ENCODE data around the gene NXPE3. TPM values are rescaled to one million over a fixed set of nuclear protein-coding genes. Genes with fewer than 3 reads are reported as not detected.
"Not testable (repeated sequence)": the region's sequence is repeated elsewhere in the genome, so short reads cannot be mapped to it uniquely, and the experiment has no call there.

NXPE3 gene
- polyA plus RNA-seq, 1 donor (not counting 4 experiments of a cell fraction or from before 2014, with no cell fraction given), result 16.8 TPM

GRCh38 chr3:101753386-101754113 lies 25.5 kb upstream of the NXPE3 start:
- H3K4me3 ChIP-seq (ENCODE audit: control insufficient read depth in 2 of 3, extremely low read depth in 1 of 3, insufficient read depth in 2 of 3, low read depth in 1 of 3, low read length in 3 of 3); H3K9ac ChIP-seq (ENCODE audit: control insufficient read depth, extremely low read depth, insufficient read depth, low read length); H3K9me1 ChIP-seq (ENCODE audit: control insufficient read depth, extremely low read depth, insufficient read depth, low read length); H3K9me3 ChIP-seq (ENCODE audit: control insufficient read depth, low read depth, low read length); H3K4me1 ChIP-seq (ENCODE audit: control insufficient read depth, extremely low read depth, insufficient read depth, low read length); H3K27ac ChIP-seq (ENCODE audit: control insufficient read depth, insufficient read depth, low read length); H3K27me3 ChIP-seq (ENCODE audit: control insufficient read depth, extremely low read depth, insufficient read depth, low read length); DNase-seq (ENCODE audit: low read depth, low spot score); dilution Hi-C loops (cut with MboI; ENCODE audit: extremely low pct_ligation_motif_present, low sequenced_read_pairs); H2AFZ ChIP-seq (ENCODE audit: control insufficient read depth, low read length); H3K4me2 ChIP-seq (ENCODE audit: control insufficient read depth, extremely low read depth, insufficient read depth, low read depth, low read length); H4K20me1 ChIP-seq (ENCODE audit: control insufficient read depth, extremely low read depth, insufficient read depth, low read length); H3K79me2 ChIP-seq (ENCODE audit: control insufficient read depth, insufficient read depth, low read length); FAIRE-seq: not testable (repeated sequence)
- peaks cover 7 to 11% of the 10 kb centered on the region in 2 experiments for H3K36me3 ChIP-seq (ENCODE audit: control insufficient read depth in 2 of 2, extremely low read depth in 1 of 2, insufficient read depth in 2 of 2, low read length in 2 of 2)

DNA sequence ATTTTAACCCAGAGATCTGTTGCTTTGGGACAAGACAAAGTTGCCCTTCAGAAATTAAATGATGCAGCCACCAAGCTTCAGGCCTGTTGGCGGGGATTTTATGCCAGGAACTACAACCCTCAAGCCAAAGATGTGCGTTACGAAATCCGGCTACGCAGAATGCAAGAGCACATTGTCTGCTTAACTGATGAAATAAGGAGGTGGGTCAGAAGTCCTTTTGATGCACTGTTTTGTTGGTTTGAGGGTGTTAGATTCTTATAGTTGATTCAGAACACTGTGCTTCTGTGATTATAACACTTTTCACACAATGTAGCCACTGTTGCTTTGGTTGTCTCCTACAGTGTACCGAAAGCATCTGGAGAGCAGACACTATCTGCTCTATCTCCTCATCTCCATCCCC lies 20.8 kb upstream of the NXPE3 start:
- TF ChIP-seq, protein P1, sequence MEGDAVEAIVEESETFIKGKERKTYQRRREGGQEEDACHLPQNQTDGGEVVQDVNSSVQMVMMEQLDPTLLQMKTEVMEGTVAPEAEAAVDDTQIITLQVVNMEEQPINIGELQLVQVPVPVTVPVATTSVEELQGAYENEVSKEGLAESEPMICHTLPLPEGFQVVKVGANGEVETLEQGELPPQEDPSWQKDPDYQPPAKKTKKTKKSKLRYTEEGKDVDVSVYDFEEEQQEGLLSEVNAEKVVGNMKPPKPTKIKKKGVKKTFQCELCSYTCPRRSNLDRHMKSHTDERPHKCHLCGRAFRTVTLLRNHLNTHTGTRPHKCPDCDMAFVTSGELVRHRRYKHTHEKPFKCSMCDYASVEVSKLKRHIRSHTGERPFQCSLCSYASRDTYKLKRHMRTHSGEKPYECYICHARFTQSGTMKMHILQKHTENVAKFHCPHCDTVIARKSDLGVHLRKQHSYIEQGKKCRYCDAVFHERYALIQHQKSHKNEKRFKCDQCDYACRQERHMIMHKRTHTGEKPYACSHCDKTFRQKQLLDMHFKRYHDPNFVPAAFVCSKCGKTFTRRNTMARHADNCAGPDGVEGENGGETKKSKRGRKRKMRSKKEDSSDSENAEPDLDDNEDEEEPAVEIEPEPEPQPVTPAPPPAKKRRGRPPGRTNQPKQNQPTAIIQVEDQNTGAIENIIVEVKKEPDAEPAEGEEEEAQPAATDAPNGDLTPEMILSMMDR (optimal IDR thresholded peaks at IDR 0.05 in 1 of 3, IDR thresholded peaks at IDR 0.05 in 1 of 3, conservative IDR thresholded peaks at IDR 0.05 in 1 of 3; ENCODE audit: extremely low read depth in 1 of 3, insufficient read depth in 2 of 3, low read length in 3 of 3), result no peak
- no peak for TF ChIP-seq EZH2 (IDR thresholded peaks at IDR 0.05; ENCODE audit: low read length)
- Histone ChIP-seq H3K36me3 (ENCODE audit: control insufficient read depth in 2 of 2, extremely low read depth in 1 of 2, insufficient read depth in 2 of 2, low read length in 2 of 2) (peaks cover 7 to 11% of the 10 kb centered on the region in 2 experiments), H3K4me2 (ENCODE audit: control insufficient read depth, extremely low read depth, insufficient read depth, low read depth, low read length) (no peak overlapping the region), H3K9me1 (ENCODE audit: control insufficient read depth, extremely low read depth, insufficient read depth, low read length) (no peaks in the 10 kb centered on the region), H3K4me3 (ENCODE audit: control insufficient read depth in 2 of 3, extremely low read depth in 1 of 3, insufficient read depth in 2 of 3, low read depth in 1 of 3, low read length in 3 of 3) (no peak overlapping the region), H3K9me3 (ENCODE audit: control insufficient read depth, low read depth, low read length) (no peaks in the 10 kb centered on the region), H4K20me1 (ENCODE audit: control insufficient read depth, extremely low read depth, insufficient read depth, low read length) (no peaks in the 10 kb centered on the region), H3K9ac (ENCODE audit: control insufficient read depth, extremely low read depth, insufficient read depth, low read length) (no peak overlapping the region), H3K27me3 (ENCODE audit: control insufficient read depth, extremely low read depth, insufficient read depth, low read length) (no peaks in the 10 kb centered on the region), H3K27ac (ENCODE audit: control insufficient read depth, insufficient read depth, low read length) (no peak overlapping the region), H3K4me1 (ENCODE audit: control insufficient read depth, extremely low read depth, insufficient read depth, low read length) (no peaks in the 10 kb centered on the region), H3K79me2 (ENCODE audit: control insufficient read depth, insufficient read depth, low read length) (no peaks in the 10 kb centered on the region), H2AFZ (ENCODE audit: control insufficient read depth, low read length) (no peak overlapping the region)
- DNase-seq (ENCODE audit: low read depth, low spot score), result no peak
- dilution Hi-C loops (cut with MboI; ENCODE audit: extremely low pct_ligation_motif_present, low sequenced_read_pairs), result no loop called here
- FAIRE-seq, result no peak

Data from keratinocyte (primary cell).